Stimulated activated CD8-positive, alpha-beta memory T cell treated with anti-CD3 and anti-CD28 coated beads, Interleukin-12 subunit alpha, Interleukin-12 subunit beta, amount 100 ng/mL, for 24 hours (primary cell): ENCODE data around the gene AFF1.
"Not testable (repeated sequence)": the region's sequence is repeated elsewhere in the genome, so short reads cannot be mapped to it uniquely, and the experiment has no call there.

Source experiments
- DNase-seq: peaks from one replicate; pipeline ENCODE4 v3.0.0-alpha.2; 2020; ENCODE audit errors: extremely low read depth

Gene AFF1

DNA sequence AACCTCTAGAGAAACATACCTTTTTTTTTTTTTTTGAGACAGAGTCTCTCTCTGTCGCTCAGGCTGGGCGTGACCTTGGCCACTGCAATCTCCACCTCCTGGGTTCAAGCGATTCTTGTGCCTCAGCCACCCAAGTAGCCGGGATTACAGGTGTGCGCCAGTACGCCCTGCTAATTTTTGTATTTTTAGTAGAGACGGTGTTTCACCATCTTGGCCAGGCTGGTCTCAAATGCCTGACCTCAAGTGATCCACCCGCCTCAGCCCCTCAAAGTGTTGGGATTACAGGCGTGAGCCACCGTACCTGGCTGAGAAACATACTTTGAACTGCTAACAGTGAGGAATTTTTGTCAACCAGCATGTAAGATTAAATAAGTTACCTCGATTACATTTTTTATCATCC, 150.9 kb downstream of the AFF1 start:
- not testable (repeated sequence) for DNase-seq

DNA sequence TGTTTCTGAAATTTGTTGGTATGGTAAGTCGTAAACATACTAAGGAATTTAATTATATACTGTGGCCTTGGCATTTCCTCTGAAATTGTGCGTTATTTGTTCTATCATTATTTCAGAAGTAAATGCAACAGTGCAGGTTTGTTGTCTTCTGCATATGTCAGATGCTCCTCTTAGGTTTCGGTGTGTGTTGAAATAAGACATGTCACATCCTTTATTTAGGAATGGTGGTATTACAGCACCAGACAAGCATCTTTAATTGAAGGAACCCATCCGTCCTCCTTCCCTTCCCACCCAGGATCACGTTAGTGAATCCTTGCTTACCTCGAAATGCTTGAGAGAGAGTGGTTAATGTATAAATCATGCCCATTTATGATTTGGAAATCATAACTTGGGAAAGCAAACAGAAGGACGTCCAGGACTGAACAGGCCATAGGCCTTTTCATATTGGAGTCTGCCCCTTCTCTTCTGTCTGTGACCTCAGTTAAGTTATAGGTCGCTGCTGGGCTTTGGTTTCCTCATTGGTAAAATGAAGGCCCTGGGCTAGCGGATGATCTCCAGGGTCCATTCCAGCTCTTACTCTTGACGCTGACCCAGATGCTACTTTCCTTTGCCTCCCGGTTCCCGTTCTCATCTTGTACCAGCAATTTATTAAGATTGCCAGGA, 151.5 kb downstream of the AFF1 start:
- DNase-seq, result no peak

DNA sequence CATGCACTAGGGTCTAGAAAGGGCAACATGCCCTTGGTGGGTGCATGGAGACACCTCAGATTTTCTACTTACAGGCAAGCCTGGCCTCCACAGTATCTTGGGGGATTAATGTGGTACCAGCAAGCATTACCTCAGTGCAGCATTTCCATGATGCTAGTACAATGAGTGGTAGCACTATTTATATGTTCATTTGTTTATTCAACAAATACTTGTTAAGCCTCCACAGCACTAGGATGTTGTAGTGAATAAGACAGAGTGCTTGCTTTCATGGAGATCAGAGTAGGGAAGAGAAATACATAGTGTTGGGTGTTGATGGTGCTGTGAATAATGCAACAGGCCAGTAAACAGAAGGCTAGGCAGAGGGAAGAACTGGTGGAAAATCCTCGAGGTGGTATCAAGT, 152.2 kb downstream of the AFF1 start:
- no peak for DNase-seq

DNA sequence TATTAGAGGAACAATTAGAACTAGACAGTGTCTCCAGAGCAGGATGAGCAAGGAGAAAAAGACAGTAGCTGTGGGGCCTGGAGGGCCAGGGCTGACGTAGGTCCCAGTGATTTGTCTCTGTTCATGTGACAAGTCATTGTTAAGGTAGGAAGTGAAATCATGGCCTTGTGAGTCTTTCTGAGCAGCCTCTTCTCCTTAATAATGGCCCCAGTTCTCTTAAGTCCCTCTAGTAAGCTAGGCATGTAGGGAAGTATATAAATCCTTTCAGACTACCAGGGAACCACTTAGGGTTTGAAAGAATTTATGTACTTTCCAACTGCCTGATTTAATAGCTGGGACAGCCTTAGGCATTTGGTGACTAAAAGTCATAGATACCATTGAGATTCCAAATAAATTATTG, 152.6 kb downstream of the AFF1 start:
- no peak for DNase-seq

DNA sequence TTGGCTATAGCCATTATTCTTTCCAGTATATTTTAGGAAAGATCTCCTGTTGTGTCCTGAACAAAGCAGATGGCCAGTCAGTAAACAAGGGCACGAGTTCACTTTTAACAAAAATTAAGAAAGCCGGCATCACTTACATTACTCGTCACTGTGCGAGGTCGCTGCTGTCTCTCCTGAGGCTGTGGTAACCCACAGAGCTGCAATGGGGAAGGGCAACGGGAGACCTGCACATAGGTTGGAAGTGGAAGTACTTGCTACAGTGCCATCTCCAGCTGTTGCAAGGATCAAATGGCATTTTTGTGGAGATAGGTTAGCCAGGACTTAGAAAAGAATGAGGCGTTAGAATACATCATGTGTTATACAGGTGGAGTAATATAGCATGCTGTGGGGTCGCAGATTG, 153.4 kb downstream of the AFF1 start:
- no peak for DNase-seq

DNA sequence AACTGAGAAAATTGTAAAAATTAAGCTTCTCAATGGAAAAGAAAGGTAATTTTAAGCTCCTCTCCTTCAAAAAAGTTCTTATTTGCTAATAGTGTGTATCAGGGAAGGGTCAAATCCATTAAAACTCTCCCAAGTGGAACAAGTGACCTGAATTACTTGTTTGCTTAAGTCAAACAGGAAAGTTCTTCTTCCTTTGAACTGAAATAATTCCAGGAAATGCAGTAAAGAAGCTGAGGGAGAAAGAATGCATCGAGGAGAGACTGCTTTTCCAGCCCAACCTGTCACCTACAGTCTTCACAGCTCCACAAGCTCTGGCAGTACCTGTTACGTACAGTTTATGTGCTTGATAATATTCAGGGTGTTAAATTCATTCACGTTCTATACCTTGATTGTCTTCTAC, 154.6 kb downstream of the AFF1 start:
- DNase-seq, result no peak

DNA sequence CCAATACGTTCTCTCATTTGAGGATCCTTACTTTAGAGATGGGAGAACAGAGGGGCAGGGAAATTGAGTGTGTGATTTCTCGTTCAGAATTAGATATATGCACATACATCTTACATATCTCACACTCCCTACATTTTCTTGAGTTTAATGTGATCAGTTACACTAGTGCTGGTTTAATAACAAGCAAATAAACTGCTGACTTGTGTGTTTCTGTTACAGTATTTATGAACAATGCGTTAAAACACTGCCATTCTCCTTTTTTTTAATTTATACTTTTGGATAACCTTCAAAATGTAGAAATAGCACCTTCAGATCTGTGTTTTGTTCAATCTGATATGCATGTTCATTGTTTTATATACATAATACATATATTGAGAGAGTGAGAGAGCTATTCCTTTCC, 155.5 kb downstream of the AFF1 start:
- DNase-seq, result no peak

DNA sequence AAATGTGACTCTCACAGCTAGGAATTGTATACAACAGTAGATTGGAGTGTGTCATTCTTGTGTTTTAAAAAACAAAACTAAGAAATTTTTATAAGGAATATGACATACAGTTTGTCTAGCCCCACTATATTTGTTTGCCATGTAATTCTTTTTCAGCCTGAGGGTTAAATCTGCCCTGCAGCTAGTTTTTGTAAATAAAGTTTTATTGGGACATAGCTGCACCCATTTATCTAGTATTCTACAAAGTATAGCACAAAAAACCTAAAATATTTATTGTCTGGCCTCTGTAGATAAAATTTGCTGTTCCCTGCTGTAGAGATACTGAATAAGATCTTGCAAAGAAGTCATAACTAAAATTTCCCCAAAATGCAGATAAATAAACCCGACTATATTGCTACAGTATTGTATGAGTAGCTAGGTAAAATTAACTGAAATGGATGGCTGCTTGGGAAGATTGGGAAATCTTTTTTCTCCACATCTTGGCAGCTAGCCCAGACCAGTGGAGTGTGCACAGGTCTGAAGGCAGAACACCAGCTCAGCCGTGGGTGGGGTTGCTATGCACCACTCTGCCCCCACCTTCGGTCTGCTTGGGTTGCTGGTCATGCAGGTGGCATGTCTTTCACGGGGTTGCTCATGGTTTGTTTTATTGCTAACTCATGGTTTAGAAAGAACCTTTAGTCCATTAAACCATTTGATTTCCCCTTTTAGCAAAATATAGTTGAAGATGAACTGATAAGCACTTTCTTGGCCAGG, 157.8 kb downstream of the AFF1 start:
- no peak for DNase-seq

DNA sequence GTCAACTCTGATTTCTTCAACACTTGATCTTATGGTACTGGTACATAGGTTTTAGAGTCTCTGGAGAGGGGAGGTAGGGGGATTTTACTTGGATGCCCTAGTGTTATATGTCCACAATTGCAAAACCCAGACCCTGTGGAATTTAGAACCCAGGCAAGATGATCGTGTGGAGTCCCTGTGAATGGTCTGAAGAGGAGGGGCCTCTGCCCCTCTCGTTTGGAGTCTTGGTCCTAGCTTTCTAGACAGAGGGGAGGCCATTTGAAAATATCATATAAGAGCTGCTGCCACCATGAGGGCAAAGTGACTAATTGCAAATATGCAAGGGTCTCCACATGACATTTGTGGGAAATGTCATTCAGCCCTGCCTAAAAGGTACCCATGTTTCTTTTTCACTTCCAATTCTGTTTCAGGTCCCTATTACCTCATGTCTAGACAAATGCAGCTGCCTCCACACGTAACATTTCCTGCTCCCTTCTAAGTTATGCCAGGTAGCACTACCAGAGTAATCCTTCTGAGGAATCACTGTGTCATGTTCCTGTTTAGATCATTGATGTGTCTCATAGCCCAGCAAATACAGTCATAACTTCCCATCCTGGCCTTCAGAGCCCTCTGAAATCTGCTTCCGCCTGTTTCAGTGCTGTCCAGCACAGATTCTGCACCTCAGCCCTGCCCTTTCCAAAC, 158.8 kb downstream of the AFF1 start:
- no peak for DNase-seq

DNA sequence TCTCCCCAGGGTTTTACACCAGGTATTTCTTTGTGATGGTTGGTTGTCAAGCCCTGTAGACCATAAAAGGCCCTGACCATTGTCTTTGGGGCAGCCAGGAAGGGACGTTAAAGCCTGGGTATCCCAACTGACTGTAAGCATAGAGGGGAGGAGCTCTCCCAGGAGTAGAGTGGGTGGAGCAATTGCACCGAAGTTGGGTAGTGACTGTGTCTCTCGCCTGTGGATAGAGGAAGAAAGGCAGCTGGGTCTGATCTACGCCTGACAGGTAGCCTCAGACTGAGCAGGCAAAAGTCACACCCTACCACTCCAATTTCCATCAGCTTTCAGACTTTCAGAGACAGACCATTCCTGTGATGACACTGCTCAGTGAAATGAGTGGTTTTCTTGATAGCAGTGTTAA, 162.3 kb downstream of the AFF1 start:
- no peak for DNase-seq

DNA sequence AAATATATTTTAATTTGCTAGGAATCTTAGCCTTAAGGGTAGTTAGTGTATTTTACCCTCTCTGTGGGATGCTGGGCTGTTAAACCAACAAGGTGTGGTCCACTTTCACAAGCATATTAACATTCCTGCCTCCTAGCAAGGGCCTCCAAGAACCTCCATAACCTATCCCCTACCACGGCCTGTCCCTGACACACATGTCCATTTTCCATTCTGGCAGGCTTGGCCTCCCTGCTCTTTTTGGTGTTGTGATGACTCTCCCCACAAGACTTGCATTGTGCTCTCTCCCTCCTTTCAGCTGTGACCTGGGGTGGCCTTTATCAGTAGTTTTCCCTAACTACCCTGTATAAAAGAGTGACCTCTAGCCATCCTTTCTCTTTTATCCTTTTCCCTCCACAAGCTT, 165.4 kb downstream of the AFF1 start:
- DNase-seq, result no peak

DNA sequence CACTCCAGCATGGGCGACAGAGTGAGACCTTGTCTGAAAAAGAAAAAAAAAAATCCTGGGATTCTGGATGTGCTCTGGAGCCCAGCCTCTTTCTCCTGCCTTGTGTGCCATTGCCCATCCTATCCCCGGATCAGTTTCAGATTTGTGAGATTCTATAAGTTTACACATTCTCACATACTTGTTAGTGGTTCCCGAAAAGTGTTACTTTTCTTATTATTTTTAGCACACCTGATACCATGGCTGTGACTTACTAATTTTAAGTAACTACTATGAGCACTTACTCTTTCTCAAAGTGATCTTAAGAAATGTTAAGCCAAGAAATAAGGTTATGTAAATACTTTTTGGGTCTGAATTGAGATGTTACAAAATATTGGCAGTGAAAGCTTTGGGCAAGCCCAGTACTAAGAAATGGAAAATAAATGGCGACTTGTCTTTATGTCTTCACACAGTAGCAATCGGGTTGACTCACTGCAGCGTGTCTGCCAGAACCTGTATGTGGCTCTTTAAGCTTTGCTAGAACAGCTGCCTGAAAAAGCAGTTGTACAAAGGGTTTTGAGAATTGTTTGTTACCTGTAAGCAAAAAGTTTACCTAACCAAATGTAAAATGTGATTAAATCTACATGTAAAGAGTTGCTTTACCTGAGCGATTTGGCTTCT, 166.9 kb downstream of the AFF1 start:
- DNase-seq, result no peak

DNA sequence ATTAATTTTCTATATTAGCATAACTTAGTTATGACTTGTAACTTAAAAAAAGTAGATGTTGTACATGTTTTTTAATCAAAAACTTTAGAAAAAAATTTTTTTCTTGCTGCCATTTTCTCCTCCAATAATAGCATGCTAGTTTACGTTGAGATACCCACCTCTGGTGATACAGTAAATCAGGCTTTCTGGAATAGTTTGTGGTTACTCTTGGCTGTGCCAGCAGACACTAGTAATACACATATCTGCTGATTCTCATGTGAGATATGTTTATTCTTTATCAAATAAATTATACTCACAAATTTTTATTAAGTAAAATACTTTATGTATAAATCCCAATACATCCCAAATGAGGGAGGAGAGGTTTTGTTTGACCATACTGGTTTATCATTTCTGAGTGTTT, 168.3 kb downstream of the AFF1 start:
- no peak for DNase-seq

DNA sequence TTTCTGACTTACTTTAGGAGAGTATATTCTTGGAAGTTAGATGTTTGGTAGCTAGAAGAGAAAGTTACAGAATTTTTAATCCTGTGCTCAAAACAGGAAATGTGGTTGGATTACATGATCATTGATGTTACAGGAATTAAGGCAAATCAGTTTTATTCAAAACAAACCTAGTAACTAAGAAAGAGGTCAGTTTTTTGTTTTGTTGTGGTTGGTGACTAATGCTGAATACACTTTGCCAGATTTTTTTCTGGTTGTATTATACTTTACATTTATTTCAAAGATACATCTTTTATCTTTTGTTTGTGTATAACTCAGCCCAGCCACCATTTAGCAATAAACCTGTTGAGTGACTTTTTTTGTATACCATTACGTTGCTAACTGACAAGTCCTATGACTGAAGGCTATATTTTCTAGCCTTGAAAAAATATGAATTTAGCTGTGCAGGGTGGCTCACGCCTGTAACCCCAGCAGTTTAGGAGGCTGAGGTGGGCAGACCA, 168.9 kb downstream of the AFF1 start:
- no peak for DNase-seq

DNA sequence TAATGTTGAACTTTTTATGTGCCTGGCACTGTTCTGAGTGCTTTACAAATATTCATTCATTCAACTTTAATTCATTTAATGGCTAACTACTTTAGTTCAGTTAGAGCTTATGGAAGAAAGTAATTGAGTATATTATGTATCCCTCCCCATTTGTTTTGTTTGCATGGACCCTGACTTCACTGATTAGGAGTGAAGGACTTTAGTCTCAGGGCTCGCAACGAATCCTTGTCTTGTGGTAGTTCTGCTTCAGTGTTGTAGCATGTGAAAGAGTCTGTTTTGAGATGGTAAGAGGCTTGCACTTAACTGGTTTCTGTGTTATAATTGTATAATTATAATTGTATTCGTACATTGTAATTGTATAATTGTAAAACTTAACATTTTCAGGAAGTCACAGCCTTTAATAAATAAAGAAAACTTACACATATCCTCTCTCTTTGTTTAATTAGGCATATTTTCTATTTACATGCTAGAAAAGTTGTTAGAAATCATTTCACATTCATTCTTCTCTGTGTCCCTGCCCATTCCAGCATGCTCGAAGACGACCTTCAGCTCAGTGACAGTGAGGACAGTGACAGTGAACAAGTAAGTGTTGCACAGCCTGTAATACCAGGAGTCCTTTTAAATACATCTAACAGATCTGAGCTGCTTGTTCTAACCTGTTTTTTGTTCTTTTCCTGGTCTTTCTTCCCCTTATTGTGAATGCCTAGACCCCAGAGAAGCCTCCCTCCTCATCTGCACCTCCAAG, 170.5 kb downstream of the AFF1 start:
- no peak for DNase-seq

DNA sequence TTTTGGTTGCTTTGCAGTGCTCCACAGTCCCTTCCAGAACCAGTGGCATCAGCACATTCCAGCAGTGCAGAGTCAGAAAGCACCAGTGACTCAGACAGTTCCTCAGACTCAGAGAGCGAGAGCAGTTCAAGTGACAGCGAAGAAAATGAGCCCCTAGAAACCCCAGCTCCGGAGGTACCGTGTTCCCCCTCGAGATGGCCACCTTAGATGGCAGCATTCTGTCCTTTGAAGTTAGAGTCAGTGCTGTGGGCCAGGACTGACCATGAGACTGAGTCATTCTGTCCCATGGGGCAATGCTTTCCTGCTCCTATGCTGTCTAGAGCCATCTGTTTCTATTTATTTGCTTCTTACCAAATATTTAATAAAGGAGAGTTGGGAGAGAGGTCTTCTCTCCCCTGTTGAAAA, 173.3 kb downstream of the AFF1 start:
- DNase-seq, result no peak

DNA sequence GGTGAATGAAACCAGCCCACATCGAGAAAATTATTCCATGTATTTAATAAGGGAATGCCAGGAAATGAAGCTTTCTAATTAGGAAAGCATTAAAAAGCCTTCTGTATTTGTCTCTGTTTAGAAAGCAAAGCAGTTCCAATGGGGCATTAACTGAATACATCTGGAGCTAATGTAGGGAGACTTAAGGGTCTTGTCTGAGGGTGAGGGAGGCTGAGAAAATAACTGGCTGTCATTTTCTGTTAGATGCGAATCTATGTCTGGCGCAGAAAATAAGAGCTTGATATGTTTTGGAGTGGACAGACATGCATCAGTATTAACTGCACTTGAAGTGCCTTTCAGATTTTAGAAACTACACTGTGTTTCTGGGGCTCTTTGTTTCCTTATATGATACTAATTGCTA, 174.3 kb downstream of the AFF1 start:
- DNase-seq, result no peak

DNA sequence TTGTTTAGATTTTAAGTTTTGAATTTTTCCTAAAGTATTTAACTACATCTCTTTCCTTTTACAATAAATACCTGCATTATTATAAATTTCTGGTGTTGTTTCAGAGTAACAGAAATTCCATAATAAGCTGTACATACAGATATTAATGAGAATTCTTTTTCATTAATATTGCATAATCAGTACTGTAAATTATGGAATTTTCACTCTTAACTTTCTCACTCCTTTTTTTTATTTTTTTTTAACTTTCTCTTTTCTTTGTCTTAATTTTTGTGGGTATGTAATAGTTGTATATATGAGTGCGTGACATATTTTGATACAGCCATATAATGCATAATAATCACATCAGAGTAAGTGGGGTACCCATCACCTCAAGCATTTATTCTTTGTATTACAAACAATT, 175.1 kb downstream of the AFF1 start:
- no peak for DNase-seq

DNA sequence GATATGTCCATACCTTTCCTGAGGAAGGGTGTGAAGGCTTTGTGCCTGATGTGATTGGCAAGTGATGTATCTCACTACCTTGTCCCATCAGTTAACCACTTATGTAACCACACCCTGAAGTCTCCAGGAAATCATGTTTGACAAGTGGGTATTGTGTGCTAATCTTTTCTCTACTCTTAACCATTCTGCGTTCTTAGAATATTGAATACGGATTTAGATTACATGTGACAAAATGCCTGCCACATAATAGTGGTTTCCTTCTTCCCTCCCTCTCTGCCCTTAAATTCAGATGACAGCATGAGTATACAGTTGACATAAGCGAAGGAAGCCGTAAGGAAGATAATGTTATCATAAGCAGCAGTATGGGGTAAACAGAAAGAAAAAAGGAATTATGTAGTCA, 177.3 kb downstream of the AFF1 start:
- no peak for DNase-seq

DNA sequence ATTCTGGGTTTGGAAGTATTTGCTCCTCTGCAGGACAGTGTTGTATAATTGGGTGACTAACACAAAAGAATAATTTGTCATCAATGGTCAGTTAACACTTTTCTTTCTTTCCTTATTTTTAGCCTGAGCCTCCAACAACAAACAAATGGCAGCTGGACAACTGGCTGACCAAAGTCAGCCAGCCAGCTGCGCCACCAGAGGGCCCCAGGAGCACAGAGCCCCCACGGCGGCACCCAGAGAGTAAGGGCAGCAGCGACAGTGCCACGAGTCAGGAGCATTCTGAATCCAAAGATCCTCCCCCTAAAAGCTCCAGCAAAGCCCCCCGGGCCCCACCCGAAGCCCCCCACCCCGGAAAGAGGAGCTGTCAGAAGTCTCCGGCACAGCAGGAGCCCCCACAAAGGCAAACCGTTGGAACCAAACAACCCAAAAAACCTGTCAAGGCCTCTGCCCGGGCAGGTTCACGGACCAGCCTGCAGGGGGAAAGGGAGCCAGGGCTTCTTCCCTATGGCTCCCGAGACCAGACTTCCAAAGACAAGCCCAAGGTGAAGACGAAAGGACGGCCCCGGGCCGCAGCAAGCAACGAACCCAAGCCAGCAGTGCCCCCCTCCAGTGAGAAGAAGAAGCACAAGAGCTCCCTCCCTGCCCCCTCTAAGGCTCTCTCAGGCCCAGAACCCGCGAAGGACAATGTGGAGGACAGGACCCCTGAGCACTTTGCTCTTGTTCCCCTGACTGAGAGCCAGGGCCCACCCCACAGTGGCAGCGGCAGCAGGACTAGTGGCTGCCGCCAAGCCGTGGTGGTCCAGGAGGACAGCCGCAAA, 179.6 kb downstream of the AFF1 start:
- no peak for DNase-seq

DNA sequence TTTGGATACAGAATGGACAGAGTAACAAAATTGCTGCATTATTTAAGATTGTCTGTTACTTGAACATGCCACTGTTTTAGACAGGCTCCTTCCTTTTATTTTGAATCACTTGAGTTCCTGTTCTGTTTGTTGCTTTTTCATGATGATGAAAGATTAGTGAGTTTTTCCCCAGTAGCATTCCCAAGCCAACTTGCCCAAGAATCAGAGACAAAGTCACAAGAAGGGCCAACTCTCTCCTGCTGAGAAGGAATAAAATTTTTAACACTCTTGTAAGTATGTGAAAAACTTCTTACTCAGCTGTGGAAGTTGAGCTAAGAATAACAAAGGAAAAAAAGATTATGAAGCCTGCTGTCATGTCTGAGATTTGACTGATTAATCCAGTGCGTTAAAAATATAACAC, 181.4 kb downstream of the AFF1 start:
- DNase-seq, result no peak
